OCI-LY7 (cell line): ENCODE data around the gene CRCP. TPM values are rescaled to one million over a fixed set of nuclear protein-coding genes. Genes with fewer than 3 reads are reported as not detected.
A peak's percentile ranks its signal among the peaks of the same experiment; 100 is the strongest.
"Not testable (repeated sequence)": the region's sequence is repeated elsewhere in the genome, so short reads cannot be mapped to it uniquely, and the experiment has no call there.

Experiments
- BruUV-seq: library from RNA; stranded (reverse); fragments of 400-500 nt; replicated peaks from 2 replicates; lab custom pipeline; 2021; lab: Mats Ljungman, UMichigan
- CTCF ChIA-PET: fragments of 300-600 bp; sonication (Branson Sonifier 250); formaldehyde crosslinking; loops from one replicate; lab custom pipeline; 2022; ENCODE audit warnings: antibody characterized with exemption; ENCODE audit not compliant: unreplicated experiment; lab: Charles Lee
- POLR2A ChIA-PET: fragments of 300-600 bp; sonication (Branson Sonifier 250); formaldehyde crosslinking; loops from one replicate; lab custom pipeline; 2022; ENCODE audit warnings: antibody characterized with exemption; lab: Charles Lee
- DNase-seq: peaks from one replicate; pipeline ENCODE4 v3.0.0-alpha.2; 2015; ENCODE audit warnings: low spot score
- H2AFZ ChIP-seq: fragments of 200-600 bp; sonication (generic), shearing (Covaris generic); 2 replicates; pipeline ENCODE4 v1.6.1; 2014; ENCODE audit warnings: mild to moderate bottlenecking, antibody characterized with exemption, low read length, moderate library complexity
- H3K27ac ChIP-seq: fragments of 200-600 bp; sonication (generic); 2 replicates; pipeline ENCODE4 v1.5.1; 2014; ENCODE audit warnings: mixed run types, low read depth, mild to moderate bottlenecking, moderate library complexity, low read length, inconsistent platforms; ENCODE audit not compliant: poor library complexity, severe bottlenecking
- H3K36me3 ChIP-seq: fragments of 200-600 bp; sonication (generic); 2 replicates; pipeline ENCODE4 v1.6.1; 2014; ENCODE audit warnings: mild to moderate bottlenecking, antibody characterized with exemption, low read length, moderate library complexity, mixed read lengths; ENCODE audit not compliant: insufficient read depth
- H3K4me1 ChIP-seq: fragments of 200-600 bp; sonication (generic); 2 replicates; pipeline ENCODE4 v1.5.1; 2014; ENCODE audit warnings: mild to moderate bottlenecking, low read length; ENCODE audit not compliant: insufficient read depth, poor library complexity, severe bottlenecking
- H3K4me2 ChIP-seq: fragments of 200-600 bp; sonication (generic); 2 replicates; pipeline ENCODE4 v1.6.1; 2014; ENCODE audit warnings: mild to moderate bottlenecking, low read length
- H3K4me3 ChIP-seq: fragments of 200-600 bp; sonication (generic); 2 replicates; pipeline ENCODE4 v1.5.1; 2014; ENCODE audit warnings: mild to moderate bottlenecking, low read depth, low read length; ENCODE audit not compliant: poor library complexity, severe bottlenecking
- H3K79me2 ChIP-seq: fragments of 200-600 bp; sonication (generic); 2 replicates; pipeline ENCODE4 v1.6.1; 2016; ENCODE audit warnings: low read depth, mild to moderate bottlenecking, low read length, moderate library complexity, mixed read lengths; ENCODE audit not compliant: insufficient read depth
- H3K9me2 ChIP-seq: fragments of 200-600 bp; sonication (generic); 2 replicates; pipeline ENCODE4 v1.6.1; 2016; ENCODE audit warnings: mild to moderate bottlenecking, low read length, mixed read lengths; ENCODE audit not compliant: insufficient read depth
- H3K9me3 ChIP-seq: fragments of 200-600 bp; sonication (generic); 2 replicates; pipeline ENCODE4 v1.6.1; 2014; ENCODE audit warnings: mild to moderate bottlenecking, mixed run types, low read length, mixed read lengths
- H4K20me1 ChIP-seq: fragments of 200-600 bp; sonication (generic); 2 replicates; pipeline ENCODE4 v1.6.1; 2014; ENCODE audit warnings: mild to moderate bottlenecking, antibody characterized with exemption, low read length, moderate library complexity, mixed read lengths; ENCODE audit not compliant: insufficient read depth
- CTCF ChIP-seq: fragments of 200-600 bp; sonication (generic); conservative IDR thresholded peaks from 2 replicates; pipeline ENCODE4 v1.5.1; 2014; ENCODE audit warnings: mild to moderate bottlenecking, antibody characterized with exemption, low read length, moderate library complexity, mixed read lengths
- EZH2phosphoT487 ChIP-seq: fragments of 200-600 bp; sonication (generic); IDR thresholded peaks from 2 replicates; pipeline ENCODE4 v1.6.1; 2018; ENCODE audit warnings: low read depth, borderline replicate concordance, mild to moderate bottlenecking, mixed run types, antibody characterized with exemption, low read length, moderate library complexity, mixed read lengths
- intact Hi-C: fragments of 100-400 bp; cut with micrococcal nuclease; formaldehyde crosslinking; loops from one replicate; pipeline ENCODE4 v1.10.0; 2022; ENCODE audit not compliant: unreplicated experiment
- total RNA-seq, 2 experiments: library from RNA; depleted of rRNA in 1 of 2; stranded (reverse); fragments of >200 nt in 1 of 2; shearing (Covaris generic) in 1 of 2; gene quantifications; 2 replicates each; pipeline ENCODE4 v1.2.3, GENCODE V29; 2014 to 2022

CRCP gene
- total RNA-seq, 2 experiments from 2014 or later, result 25.1 to 28.3 TPM

- ChIA-PET CTCF (no interaction called here), POLR2A (interaction anchor here (0.6 kb wide), 1 partner anchor 67 kb away, joined by 9 read pairs; no protein-coding TSS in a partner anchor)
- no peaks in the 10 kb centered on the region for H3K9me2 ChIP-seq
- H3K9me3 ChIP-seq, result no peaks in the 10 kb centered on the region
- H3K4me2 ChIP-seq, result peak overlapping the region; percentile 40; the same call in 1 of the 2 replicates
- no peak overlapping the region for H3K27ac ChIP-seq
- H3K4me3 ChIP-seq, result no peak overlapping the region
- peaks cover 62% of the 10 kb centered on the region for H3K36me3 ChIP-seq
- BruUV-seq, result no TSS peak
- intact Hi-C loops, result loop anchor here (10.0 kb wide), 1 partner anchor 876 kb away; the partner anchor contains the start of genes SBDS and TYW1
- peaks cover 86% of the 10 kb centered on the region for H3K79me2 ChIP-seq
- H4K20me1 ChIP-seq, result peaks cover 16% of the 10 kb centered on the region
- TF ChIP-seq CTCF (no peak), EZH2phosphoT487 (no peak)
- DNase-seq, result no peak
- no peak overlapping the region for H2AFZ ChIP-seq
- H3K4me1 ChIP-seq, result peaks cover 38% of the 10 kb centered on the region
Observed at GRCh38 chr7:66118603-66119002, 4.0 kb downstream of the CRCP start.

- TF ChIP-seq EZH2phosphoT487 (no peak), CTCF (no peak)
- POLR2A ChIA-PET, result interaction anchor here (0.6 kb wide), 1 partner anchor 1183 kb away, joined by 3 read pairs; no protein-coding TSS in a partner anchor
Observed at GRCh38 chr7:66119245-66119850, 4.7 kb downstream of the CRCP start.

GRCh38 chr7:66123175-66123528, 8.5 kb downstream of the CRCP start:
- DNase-seq, result no peak
- CTCF ChIA-PET, result no interaction called here
- POLR2A ChIA-PET, result interaction anchor here (1.6 kb wide), 1 partner anchor 8 kb away, joined by 5 read pairs; the partner anchor contains the start of gene CRCP
- TF ChIP-seq CTCF (no peak), EZH2phosphoT487 (no peak)
- Histone ChIP-seq H3K36me3 (peaks cover 63% of the 10 kb centered on the region), H3K4me3 (no peak overlapping the region), H3K27ac (no peak overlapping the region), H3K4me1 (peaks cover 11% of the 10 kb centered on the region), H3K9me2 (no peaks in the 10 kb centered on the region), H3K79me2 (peaks cover 96% of the 10 kb centered on the region), H3K9me3 (no peaks in the 10 kb centered on the region), H2AFZ (no peak overlapping the region), H3K4me2 (no peak overlapping the region), H4K20me1 (peaks cover 9% of the 10 kb centered on the region; the same call in 1 of the 2 replicates)
- no TSS peak for BruUV-seq
- intact Hi-C loops, result no loop called here

More at GRCh38 chr7:66119245-66119850, 4.7 kb downstream of the CRCP start:
- DNase-seq, result no peak
- peaks cover 63% of the 10 kb centered on the region for H3K36me3 ChIP-seq
- no peaks in the 10 kb centered on the region for H3K9me2 ChIP-seq
- H3K4me1 ChIP-seq, result peaks cover 34% of the 10 kb centered on the region
- peaks cover 90% of the 10 kb centered on the region for H3K79me2 ChIP-seq
- intact Hi-C loops, result loop anchor here (10.0 kb wide), 1 partner anchor 875 kb away; the partner anchor contains the start of genes SBDS and TYW1
- H3K9me3 ChIP-seq, result no peaks in the 10 kb centered on the region
- no peak overlapping the region for H3K4me3 ChIP-seq
- H3K27ac ChIP-seq, result no peak overlapping the region
- peaks cover 16% of the 10 kb centered on the region for H4K20me1 ChIP-seq
- no TSS peak for BruUV-seq
- H2AFZ ChIP-seq, result no peak overlapping the region
- H3K4me2 ChIP-seq, result peak overlapping the region; percentile 40; the same call in 1 of the 2 replicates
- CTCF ChIA-PET, result no interaction called here

- intact Hi-C loops, H3K4me1 ChIP-seq, H3K9me2 ChIP-seq, H4K20me1 ChIP-seq, POLR2A ChIA-PET, H3K4me3 ChIP-seq, H2AFZ ChIP-seq, BruUV-seq, H3K27ac ChIP-seq, H3K9me3 ChIP-seq, DNase-seq, H3K4me2 ChIP-seq, CTCF ChIA-PET: not testable (repeated sequence)
- peaks cover 92% of the 10 kb centered on the region for H3K79me2 ChIP-seq
- peaks cover 49% of the 10 kb centered on the region for H3K36me3 ChIP-seq
Observed at GRCh38 chr7:66124569-66124861, 9.9 kb downstream of the CRCP start.
